Measurements from ENCODE around the gene CLCN1. TPM values are rescaled to one million over a fixed set of nuclear protein-coding genes. Genes with fewer than 3 reads are reported as not detected.

Gene CLCN1
- total RNA-seq, 1 donor from 2014 or later, result not detected

GRCh38 chr7:143305423-143306070 lies 10.4 kb upstream of the CLCN1 start:
- no peak overlapping the region for H3K4me3 ChIP-seq
- H3K36me3 Mint-ChIP-seq, result peaks cover 74% of the 10 kb centered on the region
- no peak overlapping the region for H3K27ac ChIP-seq
- H3K9me3 ChIP-seq (ENCODE audit: low read depth), result no peaks in the 10 kb centered on the region
- H3K4me1 Mint-ChIP-seq, result no peaks in the 10 kb centered on the region
- H3K27ac Mint-ChIP-seq, result no peak overlapping the region
- no peaks in the 10 kb centered on the region for H3K79me2 ChIP-seq (ENCODE audit: low read depth)
- H3K9me3 Mint-ChIP-seq, result no peaks in the 10 kb centered on the region
- no peak overlapping the region for H2AFZ ChIP-seq (replicated peaks)
- peak; percentile 65 for DNase-seq (ENCODE audit: low spot score)
- H3K9ac ChIP-seq, result no peak overlapping the region
- peaks cover 33% of the 10 kb centered on the region for H3K36me3 ChIP-seq
- no peak overlapping the region for H3K4me3 Mint-ChIP-seq
- H4K20me1 ChIP-seq (ENCODE audit: low read depth), result peaks cover 10% of the 10 kb centered on the region
- no peaks in the 10 kb centered on the region for H3K27me3 Mint-ChIP-seq (ENCODE audit: insufficient read depth, low read depth)
- no peak overlapping the region for H3K4me2 ChIP-seq
- TF ChIP-seq EZH2phosphoT487 (IDR thresholded peaks at IDR 0.05) (no peak), CTCF (IDR thresholded peaks at IDR 0.05) (peak; percentile 70)
- peaks cover 6% of the 10 kb centered on the region for H3F3A ChIP-seq (ENCODE audit: low read depth)
- H3K27me3 ChIP-seq, result no peaks in the 10 kb centered on the region
- no peaks in the 10 kb centered on the region for H3K4me1 ChIP-seq

- no peak overlapping the region for H3K4me3 ChIP-seq
- peaks cover 52% of the 10 kb centered on the region for H3K36me3 Mint-ChIP-seq
- H2AFZ ChIP-seq (replicated peaks), result no peak overlapping the region
- no peak overlapping the region for H3K27ac ChIP-seq
- H4K20me1 ChIP-seq (ENCODE audit: low read depth), result peaks cover 10% of the 10 kb centered on the region
- H3F3A ChIP-seq (ENCODE audit: low read depth), result peaks cover 6% of the 10 kb centered on the region
- no peak overlapping the region for H3K27ac Mint-ChIP-seq
- H3K4me3 Mint-ChIP-seq, result no peak overlapping the region
- no peaks in the 10 kb centered on the region for H3K27me3 ChIP-seq
- no peaks in the 10 kb centered on the region for H3K9me3 Mint-ChIP-seq
- TF ChIP-seq EZH2 (IDR thresholded peaks at IDR 0.05) (no peak), EZH2phosphoT487 (IDR thresholded peaks at IDR 0.05) (no peak), CTCF (IDR thresholded peaks at IDR 0.05) (no peak)
- H3K79me2 ChIP-seq (ENCODE audit: low read depth), result no peaks in the 10 kb centered on the region
- no peaks in the 10 kb centered on the region for H3K4me1 ChIP-seq
- no peak overlapping the region for H3K9ac ChIP-seq
- DNase-seq (ENCODE audit: low spot score), result no peak
- H3K27me3 Mint-ChIP-seq (ENCODE audit: insufficient read depth, low read depth), result no peaks in the 10 kb centered on the region
- H3K36me3 ChIP-seq, result peaks cover 19% of the 10 kb centered on the region
- H3K4me1 Mint-ChIP-seq, result no peaks in the 10 kb centered on the region
- H3K9me3 ChIP-seq (ENCODE audit: low read depth), result no peaks in the 10 kb centered on the region
- H3K4me2 ChIP-seq, result no peak overlapping the region
These were observed 7.3 kb upstream of the CLCN1 start for GRCh38 chr7:143308632-143309031.

- H3K27me3 Mint-ChIP-seq (ENCODE audit: insufficient read depth, low read depth), result peaks cover 8% of the 10 kb centered on the region
These were observed 1.8 kb upstream of the CLCN1 start for GRCh38 chr7:143314127-143314526.

More at GRCh38 chr7:143314127-143314526, 1.8 kb upstream of the CLCN1 start:
- Histone ChIP-seq H4K20me1 (ENCODE audit: low read depth) (no peaks in the 10 kb centered on the region), H2AFZ (replicated peaks) (no peak overlapping the region), H3K27me3 (no peaks in the 10 kb centered on the region), H3K9ac (no peak overlapping the region), H3K4me2 (no peak overlapping the region), H3F3A (ENCODE audit: low read depth) (no peaks in the 10 kb centered on the region), H3K36me3 (no peaks in the 10 kb centered on the region), H3K4me1 (no peaks in the 10 kb centered on the region), H3K9me3 (ENCODE audit: low read depth) (no peaks in the 10 kb centered on the region), H3K79me2 (ENCODE audit: low read depth) (no peaks in the 10 kb centered on the region), H3K4me3 (no peak overlapping the region), H3K27ac (no peak overlapping the region)
- H3K4me1 Mint-ChIP-seq, result peaks cover 19% of the 10 kb centered on the region
- H3K36me3 Mint-ChIP-seq, result peaks cover 14% of the 10 kb centered on the region
- TF ChIP-seq EZH2 (IDR thresholded peaks at IDR 0.05), result no peak
- no peak for TF ChIP-seq EZH2phosphoT487 (IDR thresholded peaks at IDR 0.05)
- TF ChIP-seq CTCF (IDR thresholded peaks at IDR 0.05), result no peak
- no peak for DNase-seq (ENCODE audit: low spot score)
- no peaks in the 10 kb centered on the region for H3K9me3 Mint-ChIP-seq
- no peak overlapping the region for H3K27ac Mint-ChIP-seq
- no peak overlapping the region for H3K4me3 Mint-ChIP-seq
